Nephron (organoid): Measurements from ENCODE around the gene ZBTB21.

Experiments
- H3K27ac Mint-ChIP-seq, 3 experiments: 2 replicates each; pipeline ENCODE4 v1.8.0; 2020; ENCODE audit warnings: mixed read lengths in 3 of 3, mild to moderate bottlenecking in 2 of 3, moderate library complexity in 1 of 3
- H3K27me3 Mint-ChIP-seq: 2 replicates; pipeline ENCODE4 v1.8.0; 2021; ENCODE audit warnings: low read depth, mild to moderate bottlenecking, moderate library complexity, mixed read lengths
- H3K36me3 Mint-ChIP-seq: 2 replicates; pipeline ENCODE4 v1.8.0; 2020; ENCODE audit warnings: low read depth, mixed read lengths
- H3K4me1 Mint-ChIP-seq: 2 replicates; pipeline ENCODE4 v1.8.0; 2020; ENCODE audit warnings: mixed read lengths
- H3K4me3 Mint-ChIP-seq, 3 experiments: 2 replicates each; pipeline ENCODE4 v1.8.0; 2020; ENCODE audit warnings: mild to moderate bottlenecking in 3 of 3, mixed read lengths in 3 of 3, moderate library complexity in 2 of 3
- H3K9me3 Mint-ChIP-seq: 2 replicates; pipeline ENCODE4 v1.8.0; 2020; ENCODE audit warnings: mixed read lengths
- TF ChIP-seq, protein P1 (sequence below), 3 experiments: fragments of 200-600 bp; sonication (generic); IDR thresholded peaks; one replicate each; pipeline ENCODE4 v1.5.0; 2021; ENCODE audit warnings: antibody characterized with exemption in 3 of 3; ENCODE audit not compliant: unreplicated experiment in 3 of 3

The ZBTB21 gene

DNA sequence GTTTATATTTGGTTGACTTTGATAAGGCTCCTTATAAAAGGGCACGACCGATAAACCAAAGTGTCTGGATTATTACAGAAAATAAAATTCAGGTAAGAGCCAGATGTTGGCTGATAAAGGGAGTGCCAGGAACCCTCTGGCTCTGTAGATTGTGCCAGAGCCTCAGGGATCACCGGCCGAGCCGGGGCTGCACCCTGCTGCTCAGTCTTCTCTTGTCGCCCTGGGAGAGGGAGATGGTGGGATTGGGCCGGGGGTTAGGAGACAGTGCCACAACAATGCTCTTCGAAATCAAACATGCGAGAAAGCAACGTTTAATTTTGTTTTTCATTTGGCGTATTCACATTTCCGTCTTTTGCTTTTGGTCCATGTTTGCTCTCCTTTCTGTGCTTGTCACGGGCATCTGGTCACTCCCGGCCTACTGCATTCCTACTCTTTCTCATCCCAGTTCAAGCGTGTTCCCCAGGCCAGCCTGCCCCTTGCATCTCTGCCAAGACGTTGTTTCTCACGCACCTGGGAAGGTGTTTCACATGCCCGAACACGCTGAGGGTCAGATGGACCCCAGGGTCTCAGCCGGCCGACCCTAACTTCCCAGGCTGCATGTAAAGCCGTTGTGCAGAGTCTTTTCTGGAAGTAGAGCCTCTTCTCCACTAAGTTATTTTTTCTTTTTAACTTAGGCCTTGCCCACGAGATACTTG is 37.5 kb downstream of the ZBTB21 start:
- Mint-ChIP-seq H3K36me3 (no peaks in the 10 kb centered on the region), H3K9me3 (no peaks in the 10 kb centered on the region), H3K27ac (no peak overlapping the region), H3K4me3 (no peak overlapping the region), H3K4me1 (peaks cover 10% of the 10 kb centered on the region), H3K27me3 (no peaks in the 10 kb centered on the region)
- TF ChIP-seq, protein P1, sequence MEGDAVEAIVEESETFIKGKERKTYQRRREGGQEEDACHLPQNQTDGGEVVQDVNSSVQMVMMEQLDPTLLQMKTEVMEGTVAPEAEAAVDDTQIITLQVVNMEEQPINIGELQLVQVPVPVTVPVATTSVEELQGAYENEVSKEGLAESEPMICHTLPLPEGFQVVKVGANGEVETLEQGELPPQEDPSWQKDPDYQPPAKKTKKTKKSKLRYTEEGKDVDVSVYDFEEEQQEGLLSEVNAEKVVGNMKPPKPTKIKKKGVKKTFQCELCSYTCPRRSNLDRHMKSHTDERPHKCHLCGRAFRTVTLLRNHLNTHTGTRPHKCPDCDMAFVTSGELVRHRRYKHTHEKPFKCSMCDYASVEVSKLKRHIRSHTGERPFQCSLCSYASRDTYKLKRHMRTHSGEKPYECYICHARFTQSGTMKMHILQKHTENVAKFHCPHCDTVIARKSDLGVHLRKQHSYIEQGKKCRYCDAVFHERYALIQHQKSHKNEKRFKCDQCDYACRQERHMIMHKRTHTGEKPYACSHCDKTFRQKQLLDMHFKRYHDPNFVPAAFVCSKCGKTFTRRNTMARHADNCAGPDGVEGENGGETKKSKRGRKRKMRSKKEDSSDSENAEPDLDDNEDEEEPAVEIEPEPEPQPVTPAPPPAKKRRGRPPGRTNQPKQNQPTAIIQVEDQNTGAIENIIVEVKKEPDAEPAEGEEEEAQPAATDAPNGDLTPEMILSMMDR (IDR thresholded peaks at IDR 0.05; ENCODE audit: unreplicated experiment in 3 of 3): no peak

DNA sequence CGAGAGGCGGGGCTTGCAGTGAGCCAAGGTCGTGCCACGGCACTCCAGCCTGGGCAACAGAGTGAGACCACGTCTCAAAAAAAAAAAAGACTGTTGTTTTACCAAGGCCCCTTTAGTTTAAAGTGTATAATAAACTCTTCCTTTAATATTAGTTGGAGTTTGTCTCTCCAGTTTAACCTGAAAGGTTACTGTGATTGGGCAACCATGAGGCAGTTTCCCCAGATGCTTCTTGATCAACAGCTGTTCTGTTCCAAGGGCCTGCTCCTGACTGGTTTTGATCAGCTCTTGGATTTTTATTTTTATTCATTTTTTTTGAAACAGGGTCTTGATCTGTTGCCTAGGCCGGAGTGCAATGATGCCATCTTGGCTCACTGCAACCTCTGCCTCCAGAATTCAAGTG is 38.3 kb downstream of the ZBTB21 start:
- TF ChIP-seq, protein P1 (IDR thresholded peaks at IDR 0.05; ENCODE audit: unreplicated experiment in 3 of 3): no peak
- no peaks in the 10 kb centered on the region for H3K9me3 Mint-ChIP-seq
- H3K4me3 Mint-ChIP-seq: no peak overlapping the region
- peaks cover 10% of the 10 kb centered on the region for H3K4me1 Mint-ChIP-seq
- no peaks in the 10 kb centered on the region for H3K27me3 Mint-ChIP-seq
- H3K36me3 Mint-ChIP-seq: no peaks in the 10 kb centered on the region
- no peak overlapping the region for H3K27ac Mint-ChIP-seq

GRCh38 chr21:41970751-41971653 is 39.2 kb downstream of the ZBTB21 start:
- Mint-ChIP-seq H3K36me3 (no peaks in the 10 kb centered on the region), H3K9me3 (no peaks in the 10 kb centered on the region), H3K4me1 (peaks cover 16% of the 10 kb centered on the region), H3K27me3 (peaks cover 1% of the 10 kb centered on the region), H3K27ac (peak overlapping the region in 1 of 3 experiments; percentile 65), H3K4me3 (no peak overlapping the region)
- TF ChIP-seq, protein P1 (IDR thresholded peaks at IDR 0.05; ENCODE audit: unreplicated experiment in 3 of 3): no peak

- Mint-ChIP-seq H3K4me1 (peaks cover 18% of the 10 kb centered on the region), H3K27me3 (peaks cover 9% of the 10 kb centered on the region), H3K27ac (peak overlapping the region in 2 of 3 experiments; percentile 72 to 97), H3K36me3 (no peaks in the 10 kb centered on the region), H3K9me3 (no peaks in the 10 kb centered on the region), H3K4me3 (no peak overlapping the region)
- TF ChIP-seq, protein P1 (IDR thresholded peaks at IDR 0.05; ENCODE audit: unreplicated experiment in 3 of 3): no peak
Measured at GRCh38 chr21:41970106-41970391, 40.1 kb downstream of the ZBTB21 start.

DNA sequence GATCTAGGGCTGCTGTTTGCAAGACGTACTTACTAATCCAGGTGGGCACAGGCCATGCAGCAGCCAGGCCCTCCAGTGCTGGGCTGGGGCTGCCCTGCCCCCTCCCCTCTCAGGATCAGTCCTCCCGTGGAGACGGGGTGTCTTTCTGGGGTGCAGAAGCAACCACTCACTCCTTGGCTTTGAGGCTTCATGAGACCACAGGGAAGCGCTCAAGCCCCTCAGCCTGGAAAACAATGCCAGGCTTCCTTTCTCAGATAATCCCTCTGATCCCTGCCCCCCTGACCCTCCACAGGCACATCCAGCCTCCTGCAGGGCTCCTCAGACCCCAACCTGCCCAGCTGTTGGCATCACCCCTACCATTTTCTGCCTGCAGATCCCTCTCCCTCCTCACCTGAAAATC is 42.5 kb downstream of the ZBTB21 start:
- TF ChIP-seq, protein P1 (IDR thresholded peaks at IDR 0.05; ENCODE audit: unreplicated experiment in 3 of 3): no peak
- Mint-ChIP-seq H3K27me3 (peaks cover 13% of the 10 kb centered on the region), H3K4me1 (peaks cover 18% of the 10 kb centered on the region), H3K9me3 (no peaks in the 10 kb centered on the region), H3K36me3 (no peaks in the 10 kb centered on the region), H3K27ac (peak overlapping the region in 1 of 3 experiments; percentile 97), H3K4me3 (no peak overlapping the region)
